Measurements from ENCODE around the gene RND3. TPM values are rescaled to one million over a fixed set of nuclear protein-coding genes. Genes with fewer than 3 reads are reported as not detected.

The RND3 gene
- total and polyA plus RNA-seq, 2 of the 13 experiments (the other 11 are each of a cell fraction or from before 2014, with no cell fraction given) = 0.13 to 0.42 TPM

- no peak for TF ChIP-seq ZNF337 (CRISPR knock-in tag; IDR thresholded peaks at IDR 0.05; ENCODE audit: borderline replicate concordance, low read depth)
Measured at GRCh38 chr2:150426315-150426714, 61.2 kb downstream of the RND3 start (continued).

GRCh38 chr2:150425121-150425955 is 62.1 kb downstream of the RND3 start:
- Histone ChIP-seq H3K9me3 (ENCODE audit: low read length) (no peaks in the 10 kb centered on the region), H3K9ac (ENCODE audit: insufficient read depth, low read depth, low read length) (no peak overlapping the region), H3K4me2 (ENCODE audit: low read depth, low read length) (no peak overlapping the region), H4K20me1 (ENCODE audit: insufficient read depth, low read length) (no peaks in the 10 kb centered on the region), H3K79me2 (ENCODE audit: insufficient read depth, low read length) (no peaks in the 10 kb centered on the region), H3K36me3 (replicated peaks in 1 of 2; ENCODE audit: control insufficient read depth in 1 of 2, insufficient read depth in 2 of 2, low read length in 2 of 2) (no peaks in the 10 kb centered on the region), H3K27ac (ENCODE audit: extremely low read length, insufficient read depth, low read length) (no peak overlapping the region), H2AFZ (ENCODE audit: low read length) (no peak overlapping the region), H3K4me1 (ENCODE audit: insufficient read depth, low read length) (no peaks in the 10 kb centered on the region), H3K4me3 (replicated peaks in 1 of 3; ENCODE audit: insufficient read depth in 1 of 3, low read depth in 2 of 3, low read length in 3 of 3) (no peak overlapping the region), H3K27me3 (ENCODE audit: control insufficient read depth in 1 of 2, insufficient read depth in 2 of 2, low read length in 2 of 2) (no peaks in the 10 kb centered on the region)
- FAIRE-seq (no peak), DNase-seq (ENCODE audit: low spot score) (no peak), ATAC-seq (peak; percentile 36; the same call in 2 of the 3 replicates)
- WGBS (ENCODE audit: low lambda C conversion rate) = 48% methylated on average over 22 of the region's 22 CpGs
- ChIA-PET POLR2A (no interaction called here), CTCF (ENCODE audit: low intra/inter-chr PET ratio, low total read pairs) (no interaction called here)
- no peak for TF ChIP-seq FOXP1 (IDR thresholded peaks at IDR 0.05)
- no peak for TF ChIP-seq FOXP1 (CRISPR knock-in tag; IDR thresholded peaks at IDR 0.05)
- no peak for TF ChIP-seq BATF2 (CRISPR knock-in tag; IDR thresholded peaks at IDR 0.05)
- TF ChIP-seq STAG1 (CRISPR knock-in tag; IDR thresholded peaks at IDR 0.05) = peak; percentile 8; the same call in 1 of the 2 replicates
- no peak for TF ChIP-seq MAFK (conservative IDR thresholded peaks at IDR 0.05 in 1 of 2, IDR thresholded peaks at IDR 0.05 in 1 of 2; ENCODE audit: low read length in 2 of 2)
- TF ChIP-seq ZNF12 (CRISPR knock-in tag; IDR thresholded peaks at IDR 0.05) = no peak
- no peak for TF ChIP-seq GABPB1 (CRISPR knock-in tag; IDR thresholded peaks at IDR 0.05)
- BruUV-seq (replicated peaks) = no TSS peak
- intact Hi-C loops (cut with micrococcal nuclease; ENCODE audit: unreplicated experiment) = no loop called here
- in situ Hi-C loops (cut with HindIII; ENCODE audit: extremely low pct_ligation_motif_present, low pct_unique_long_range_greater_than_20kb) = no loop called here

All from HepG2 (cell line).